Activated CD8-positive, alpha-beta memory T cell treated with anti-CD3 and anti-CD28 coated beads for 36 hours (primary cell): ENCODE results near the gene SCRN2. TPM values are rescaled to one million over a fixed set of nuclear protein-coding genes. Genes with fewer than 3 reads are reported as not detected.

Experiments used
- CTCF ChIA-PET: fragments of 350-600 bp; sonication (Branson Sonifier 250); formaldehyde crosslinking; loops from one replicate; lab custom pipeline; 2021; ENCODE audit warnings: antibody characterized with exemption; lab: Charles Lee
- POLR2A ChIA-PET: fragments of 350-600 bp; sonication (Branson Sonifier 250); formaldehyde crosslinking; loops from one replicate; lab custom pipeline; 2021; ENCODE audit warnings: antibody characterized with exemption; lab: Charles Lee
- total RNA-seq, 2 experiments: library from RNA; stranded (reverse); gene quantifications; one replicate each; pipeline ENCODE4 v1.2.3, GENCODE V29; 2021

SCRN2 gene
- 10 to 100 TPM; 18.4 to 18.7 TPM for total RNA-seq

- CTCF ChIA-PET, result interaction anchor here (0.5 to 28.0 kb wide), 12 partner anchors 9 to 323 kb away, joined by 3 to 379 read pairs (median 4); partner anchors contain the start of genes CDK5RAP3, LRRC46, MRPL10 and SP2
- POLR2A ChIA-PET, result interaction anchor here (0.9 to 1.6 kb wide), 3 partner anchors 47 to 55 kb away, joined by 3 to 13 read pairs (median 4); partner anchors contain the start of gene SP2
Observed at GRCh38 chr17:47840742-47841487, at the start of gene SCRN2. Gene SCRN2 (minus strand): TSS chr17:47841273. CDS start chr17:47840843, 430 bp downstream.

DNA sequence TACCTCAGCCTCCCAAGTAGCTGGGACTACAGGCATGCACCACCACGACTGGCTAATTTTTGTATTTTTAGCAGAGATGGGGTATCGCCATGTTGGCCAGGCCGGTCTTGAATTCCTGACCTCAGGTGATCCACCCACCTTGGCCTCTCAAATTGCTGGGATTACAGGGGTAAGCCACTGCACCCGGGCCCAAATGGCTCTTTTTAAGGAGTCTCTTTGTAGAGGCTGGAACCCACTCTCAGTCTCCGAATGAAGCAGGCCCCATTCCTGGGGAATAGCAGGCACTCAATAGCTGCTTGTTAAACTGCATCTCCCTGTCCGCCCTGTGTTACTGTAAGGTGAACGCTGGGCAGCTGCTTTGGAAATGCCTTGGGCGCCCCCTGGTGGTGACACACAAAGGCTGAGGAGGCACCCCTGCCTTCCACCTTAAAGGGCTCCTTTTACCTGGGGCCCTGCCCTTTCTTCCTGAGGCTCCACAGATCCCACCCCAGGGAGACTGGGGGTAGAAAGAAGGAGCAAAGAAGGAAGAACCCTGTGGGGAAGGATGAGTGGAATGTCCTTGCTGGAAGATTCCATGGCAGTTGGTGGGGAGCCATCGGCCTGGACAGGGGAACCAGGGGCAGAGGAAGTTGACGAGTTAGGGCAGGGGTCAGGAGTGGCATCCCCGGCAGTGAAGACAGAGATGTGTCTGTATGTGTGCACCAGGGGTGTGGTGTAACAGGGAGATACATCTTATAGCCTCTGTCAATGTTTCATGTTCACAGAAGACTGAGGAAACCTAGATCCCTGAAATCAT, 48.9 kb upstream of the SCRN2 start:
- POLR2A ChIA-PET, result interaction anchor here (0.7 to 1.1 kb wide), 2 partner anchors 37 to 48 kb away, joined by 4 to 5 read pairs; no protein-coding TSS in a partner anchor
- CTCF ChIA-PET, result interaction anchor here (0.6 to 13.9 kb wide), 19 partner anchors 11 to 290 kb away, joined by 3 to 379 read pairs (median 4); partner anchors contain the start of genes LRRC46, MRPL10, OSBPL7 and PNPO

GRCh38 chr17:47888293-47888692, 47.2 kb upstream of the SCRN2 start:
- ChIA-PET POLR2A (interaction anchor here (1.0 kb wide), 1 partner anchor 47 kb away, joined by 3 read pairs; the partner anchor contains the start of gene SCRN2), CTCF (interaction anchor here (13.9 kb wide), 1 partner anchor 40 kb away, joined by 379 read pairs; the partner anchor contains the start of genes SCRN2 and SP6)

- ChIA-PET CTCF (interaction anchor here (0.5 to 13.9 kb wide), 3 partner anchors 37 to 882 kb away, joined by 3 to 379 read pairs (median 3); partner anchors contain the start of genes SCRN2 and SP6), POLR2A (interaction anchor here (0.5 kb wide), 1 partner anchor 196 kb away, joined by 4 read pairs; no protein-coding TSS in a partner anchor)
Observed at GRCh38 chr17:47884905-47885730, 44.0 kb upstream of the SCRN2 start.

- POLR2A ChIA-PET, result interaction anchor here (0.5 kb wide), 1 partner anchor 196 kb away, joined by 4 read pairs; no protein-coding TSS in a partner anchor
- CTCF ChIA-PET, result interaction anchor here (13.9 kb wide), 1 partner anchor 36 kb away, joined by 379 read pairs; the partner anchor contains the start of genes SCRN2 and SP6
Observed at GRCh38 chr17:47884427-47884740, 43.3 kb upstream of the SCRN2 start.

DNA sequence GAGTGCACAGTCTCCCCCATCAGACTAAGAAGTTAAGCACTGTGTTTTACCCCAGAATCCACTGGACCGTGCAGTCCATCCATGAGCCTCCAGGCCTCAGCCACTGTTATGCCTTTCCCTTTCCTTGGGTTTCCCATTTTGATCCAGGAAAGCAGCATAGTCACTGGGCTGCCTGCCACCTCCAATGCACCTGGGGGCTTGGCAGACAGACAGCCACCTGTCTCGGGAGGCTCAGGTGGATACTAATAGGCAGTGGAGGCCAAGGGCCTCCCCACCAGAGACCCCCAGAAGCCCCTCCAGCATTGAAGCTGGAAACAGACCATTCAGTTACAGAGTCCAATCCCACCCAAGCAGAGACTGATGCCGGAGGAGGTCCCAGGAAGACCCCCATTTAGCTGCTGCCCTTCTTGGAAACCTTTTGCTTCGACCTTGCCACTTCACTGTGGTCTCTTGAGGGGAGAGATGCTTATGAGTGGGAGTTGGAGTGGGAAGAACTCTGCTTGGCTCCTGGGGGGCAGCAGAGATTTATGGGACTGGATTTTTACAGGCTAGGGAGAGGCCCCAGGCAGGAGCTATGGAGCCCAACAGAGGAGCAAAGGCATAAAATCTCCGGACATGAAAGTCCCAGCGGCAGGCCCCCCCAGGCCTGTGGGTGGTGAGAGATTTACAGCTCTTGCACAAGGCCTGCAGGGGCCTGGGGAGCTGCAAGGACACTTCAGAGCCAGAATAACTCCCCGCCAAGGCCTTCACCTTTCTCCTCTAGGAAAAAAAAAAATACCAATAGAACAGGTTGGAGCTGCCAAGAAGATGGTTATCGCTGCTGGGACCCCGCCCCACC, 42.7 kb upstream of the SCRN2 start:
- CTCF ChIA-PET, result interaction anchor here (13.9 kb wide), 1 partner anchor 36 kb away, joined by 379 read pairs; the partner anchor contains the start of genes SCRN2 and SP6
- POLR2A ChIA-PET, result no interaction called here

DNA sequence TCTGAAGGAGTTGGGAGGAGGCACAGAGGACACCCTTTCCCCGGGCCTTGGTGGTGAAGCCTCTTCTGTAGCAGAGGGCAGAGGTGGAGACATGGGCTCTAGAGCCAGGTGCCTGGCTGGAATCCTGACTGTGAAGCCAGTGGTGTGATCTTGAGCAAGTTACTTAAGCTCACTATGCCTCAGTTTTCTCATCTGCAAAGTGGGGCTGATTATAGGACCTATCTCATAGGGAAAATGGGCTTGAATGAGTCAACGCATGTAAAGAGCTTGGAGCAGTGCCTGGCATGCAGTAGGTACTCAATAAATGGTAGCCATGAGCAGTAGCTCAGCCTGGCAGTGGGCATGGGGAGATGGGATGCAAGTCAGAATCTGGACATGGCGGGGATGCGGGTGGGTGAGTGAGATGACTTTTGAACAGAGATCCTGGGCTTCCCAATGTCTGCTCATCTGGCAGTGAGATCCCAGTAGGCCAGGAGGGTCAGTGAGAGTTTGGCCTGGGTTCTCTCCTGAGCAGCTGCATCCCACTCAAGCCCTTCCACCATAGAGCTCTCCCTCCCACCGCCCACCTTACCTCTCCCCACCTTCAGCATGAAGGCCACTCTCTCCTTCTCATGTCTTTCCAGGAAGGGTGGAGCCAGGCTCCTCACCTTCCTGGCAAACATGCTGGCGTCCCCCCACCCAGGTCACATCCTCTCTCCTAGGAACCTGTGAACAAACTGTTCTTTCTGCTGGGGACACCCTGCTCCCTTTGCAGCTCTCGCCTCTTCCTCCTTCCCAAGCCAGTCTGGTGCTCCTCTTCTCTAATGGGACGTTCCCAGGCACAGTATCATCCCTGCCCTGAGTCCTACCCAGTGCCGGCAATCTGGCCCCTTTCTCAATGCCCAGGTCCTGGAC, 41.9 kb upstream of the SCRN2 start:
- CTCF ChIA-PET, result interaction anchor here (0.7 to 13.9 kb wide), 2 partner anchors 19 to 35 kb away, joined by 3 to 379 read pairs; partner anchors contain the start of genes SCRN2 and SP6
- POLR2A ChIA-PET, result no interaction called here

- ChIA-PET CTCF (interaction anchor here (0.9 to 13.9 kb wide), 2 partner anchors 34 to 39 kb away, joined by 3 to 379 read pairs; partner anchors contain the start of genes SCRN2 and SP6), POLR2A (no interaction called here)
Observed at GRCh38 chr17:47882247-47882646, 41.2 kb upstream of the SCRN2 start.

GRCh38 chr17:47879776-47880454, 38.8 kb upstream of the SCRN2 start:
- ChIA-PET POLR2A (no interaction called here), CTCF (interaction anchor here (0.6 to 2.3 kb wide), 3 partner anchors 10 to 39 kb away, joined by 3 to 9 read pairs (median 4); partner anchors contain the start of gene SCRN2)

GRCh38 chr17:47879028-47879585, 38.0 kb upstream of the SCRN2 start:
- POLR2A ChIA-PET, result no interaction called here
- CTCF ChIA-PET, result interaction anchor here (0.6 to 2.3 kb wide), 3 partner anchors 11 to 38 kb away, joined by 3 to 9 read pairs (median 4); partner anchors contain the start of gene SCRN2

DNA sequence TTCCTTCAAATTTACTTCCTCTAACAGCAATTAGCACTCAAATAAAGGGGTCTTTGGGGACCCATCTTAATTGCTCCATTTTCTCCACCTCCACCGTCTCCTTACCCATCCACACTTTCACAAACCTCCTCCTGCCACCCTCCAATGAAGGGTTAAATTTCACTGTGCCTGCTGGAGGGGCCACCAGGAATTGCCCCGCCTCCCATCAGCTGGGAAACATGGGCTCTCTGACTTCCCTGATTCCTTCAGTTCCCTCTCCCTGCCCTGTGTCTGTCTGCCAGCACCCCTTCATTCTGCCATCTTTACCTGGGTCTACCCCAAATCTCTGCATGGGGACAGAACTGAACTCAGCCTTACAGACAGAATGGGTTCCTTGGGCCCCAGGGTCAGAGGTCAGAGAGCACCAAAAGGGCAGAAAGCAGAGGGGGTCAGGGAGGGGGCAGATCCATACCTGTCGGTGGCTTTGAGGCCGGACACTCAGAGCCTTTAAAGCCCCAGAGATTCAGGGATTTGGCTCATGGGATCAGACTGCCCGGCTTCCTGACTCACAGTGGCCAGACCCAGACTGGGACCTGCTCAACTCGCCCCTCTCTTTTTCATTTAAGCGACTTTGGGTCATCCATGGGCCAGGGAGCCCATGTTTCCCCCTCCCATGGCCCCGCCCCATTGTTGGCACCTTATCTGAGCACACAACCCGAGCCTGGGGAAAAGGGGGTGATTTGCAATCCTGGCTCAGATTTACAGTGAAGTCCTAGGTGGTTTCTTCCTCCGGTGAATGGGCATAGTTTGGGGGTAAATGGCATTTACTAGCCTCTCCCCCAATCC, 37.3 kb upstream of the SCRN2 start:
- ChIA-PET CTCF (interaction anchor here (0.7 to 2.3 kb wide), 3 partner anchors 11 to 37 kb away, joined by 3 to 9 read pairs (median 4); partner anchors contain the start of gene SCRN2), POLR2A (no interaction called here)

DNA sequence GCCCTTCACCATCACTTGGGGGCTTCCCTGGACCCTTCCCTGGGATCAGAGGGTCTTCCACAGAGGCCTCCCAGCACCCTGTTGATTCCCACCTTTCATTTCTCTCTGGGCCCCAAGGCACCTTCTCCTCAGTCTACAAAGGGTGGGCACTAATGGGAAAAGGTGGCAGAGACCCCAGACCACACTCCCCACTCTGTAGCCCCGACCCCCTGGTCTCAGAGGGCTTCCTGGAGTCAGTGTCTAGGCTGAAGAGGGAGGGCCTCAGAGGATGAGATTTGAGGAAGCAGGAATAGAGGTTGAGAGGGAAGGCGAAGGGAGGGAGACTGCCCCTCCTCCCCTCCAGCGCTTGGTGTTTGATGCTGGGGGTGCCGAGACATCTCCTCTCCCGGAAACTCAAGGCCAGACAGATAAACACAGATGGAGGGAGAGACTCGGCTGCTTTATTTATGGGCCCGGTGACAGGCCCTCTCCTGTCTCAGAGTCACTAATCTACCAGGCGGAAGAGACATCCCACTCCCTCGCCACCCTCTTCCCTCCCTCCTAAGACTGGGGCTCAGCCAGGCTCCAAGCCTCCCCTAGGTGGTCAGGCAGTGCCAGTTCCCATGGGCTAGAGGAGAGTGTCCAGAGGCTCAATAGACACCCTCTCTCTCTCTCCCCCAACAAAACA, 36.4 kb upstream of the SCRN2 start:
- ChIA-PET POLR2A (no interaction called here), CTCF (interaction anchor here (0.7 kb wide), 1 partner anchor 15 kb away, joined by 3 read pairs; no protein-coding TSS in a partner anchor)

- POLR2A ChIA-PET, result no interaction called here
Observed at GRCh38 chr17:47875011-47875985, 34.2 kb upstream of the SCRN2 start.

More at GRCh38 chr17:47875011-47875985, 34.2 kb upstream of the SCRN2 start:
- CTCF ChIA-PET, result no interaction called here
